NB4 (cell line): ENCODE data around the gene VWCE.
"Not testable (repeated sequence)": the region's sequence is repeated elsewhere in the genome, so short reads cannot be mapped to it uniquely, and the experiment has no call there.

Source experiments
- DNase-seq: peaks from one replicate; pipeline ENCODE4 v3.0.0; 2010; ENCODE audit warnings: low read depth
- H3K4me3 ChIP-seq: one replicate; pipeline ENCODE4 v1.5.1; 2011; ENCODE audit warnings: mild to moderate bottlenecking, low read depth, low read length, moderate library complexity

The VWCE gene

DNA sequence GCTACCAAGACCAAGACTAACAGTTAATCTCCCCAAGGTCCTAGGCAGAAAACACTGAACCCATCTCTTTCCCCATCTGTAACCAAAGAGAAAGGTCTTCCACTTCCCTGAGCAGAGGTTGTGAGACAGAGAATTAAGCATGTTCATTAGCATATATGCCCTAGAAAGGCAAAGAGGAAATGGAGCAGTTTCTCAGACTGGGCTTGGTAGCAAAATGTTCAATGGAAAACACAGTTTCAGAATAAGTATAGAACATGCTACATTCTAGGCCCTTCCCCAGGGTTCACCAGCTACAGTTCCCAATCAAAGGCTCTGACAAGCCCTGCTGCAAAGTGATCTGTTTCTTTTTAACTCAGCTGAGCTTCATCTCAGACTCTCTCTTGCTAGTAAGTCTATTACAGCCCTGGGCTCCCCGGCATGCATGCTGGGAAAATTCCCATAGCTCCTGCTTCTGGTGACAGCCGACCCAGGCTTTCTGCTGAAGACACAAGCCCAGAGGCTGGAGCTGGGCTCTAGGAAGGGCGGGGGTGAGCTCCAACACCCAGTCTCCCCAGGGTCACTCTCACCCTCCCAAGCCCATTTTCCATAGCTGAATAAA is 62.5 kb downstream of the VWCE start:
- not testable (repeated sequence) for DNase-seq

DNA sequence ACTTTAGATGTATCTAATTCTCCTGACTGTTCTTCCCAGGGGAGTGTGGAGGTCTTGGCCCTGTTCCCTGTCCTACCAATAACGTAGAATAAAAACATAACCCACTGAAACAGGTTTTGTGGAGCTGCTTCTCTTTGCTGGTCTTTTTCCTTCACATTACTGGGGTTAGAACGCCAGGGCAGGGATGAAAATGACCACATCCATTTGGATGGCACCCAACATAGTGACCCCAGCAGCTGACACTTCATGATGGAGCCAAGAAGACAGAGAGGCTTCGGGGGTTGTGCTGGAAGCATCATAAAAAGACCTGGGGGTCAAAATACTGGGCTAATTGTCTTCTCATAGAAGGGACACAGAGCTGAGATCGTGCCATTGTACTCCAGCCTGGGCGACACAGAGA is 63.5 kb downstream of the VWCE start:
- not testable (repeated sequence) for H3K4me3 ChIP-seq, DNase-seq

More for the DNA sequence above, 62.5 kb downstream of the VWCE start:
- H3K4me3 ChIP-seq, result not testable (repeated sequence)

DNA sequence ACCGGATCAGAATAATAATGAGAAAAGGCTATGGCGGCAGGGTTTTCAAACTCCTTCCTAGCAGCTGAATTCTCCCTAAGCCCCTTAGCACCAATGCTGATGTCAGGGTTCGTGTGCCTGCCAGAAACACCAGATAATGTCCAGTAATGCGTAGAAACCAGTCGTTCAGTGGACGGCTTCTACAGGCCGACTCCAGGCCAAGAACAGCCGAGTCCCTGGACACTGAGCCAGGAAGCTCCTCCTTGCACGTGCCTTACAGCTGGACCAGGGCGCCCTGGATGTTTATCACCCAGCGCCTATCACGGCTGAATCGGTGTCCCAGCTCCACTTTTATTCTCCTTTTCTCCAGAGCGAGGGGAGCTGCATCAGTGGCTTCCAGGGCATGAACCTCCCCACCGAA is 64.1 kb downstream of the VWCE start:
- not testable (repeated sequence) for DNase-seq, H3K4me3 ChIP-seq

DNA sequence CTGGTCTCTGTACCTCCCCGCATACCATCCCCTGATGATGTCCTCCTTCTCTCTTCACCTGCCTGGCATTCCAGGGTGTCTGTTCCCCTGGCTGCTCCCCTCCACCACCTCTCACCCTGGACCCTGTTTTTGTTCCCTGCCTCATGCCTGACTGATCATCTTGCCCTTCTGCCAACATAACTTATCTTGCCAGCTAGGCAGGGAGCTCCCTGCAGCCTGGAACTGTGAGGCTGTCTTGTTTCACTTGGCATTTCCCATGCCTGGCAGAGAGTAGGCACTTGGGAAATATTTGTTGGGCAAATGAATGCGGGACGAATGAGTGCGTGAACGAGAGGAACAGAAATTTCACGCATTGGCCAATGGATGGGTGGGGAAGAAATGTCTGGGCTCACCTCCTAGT is 65.7 kb downstream of the VWCE start:
- H3K4me3 ChIP-seq, DNase-seq: not testable (repeated sequence)

DNA sequence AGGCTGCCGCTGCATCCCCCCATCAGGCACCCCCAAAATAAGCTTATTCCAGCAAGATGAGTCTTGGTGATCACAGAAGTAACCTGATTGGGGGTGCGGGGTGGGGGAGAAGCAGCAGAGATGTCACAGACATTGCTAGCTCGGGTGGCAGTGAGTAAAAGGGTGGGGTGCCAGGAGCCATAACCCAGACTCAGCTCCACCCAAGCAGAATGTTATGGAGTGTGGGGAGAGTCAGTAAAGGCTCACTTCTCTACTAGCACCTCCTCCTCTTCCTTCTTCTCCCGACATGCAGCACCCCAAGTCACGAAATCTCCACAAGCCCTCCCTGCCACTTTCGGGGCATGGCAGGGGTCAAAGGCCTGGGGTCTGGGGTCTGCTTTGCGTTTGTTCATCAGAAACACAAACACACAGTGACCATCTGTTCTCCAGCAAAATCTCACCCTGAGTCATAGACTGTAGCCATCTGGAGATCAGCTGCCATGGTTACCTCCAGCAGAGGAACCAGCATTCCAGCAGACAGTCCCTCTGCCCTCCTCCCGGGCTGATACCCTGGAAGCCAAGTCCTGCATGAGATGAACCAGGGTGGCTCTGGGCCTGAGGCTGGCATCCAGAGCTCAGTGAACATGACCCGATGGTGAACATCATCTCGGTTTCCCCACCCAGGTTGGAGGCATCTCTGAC is 68.5 kb downstream of the VWCE start:
- H3K4me3 ChIP-seq, DNase-seq: not testable (repeated sequence)

DNA sequence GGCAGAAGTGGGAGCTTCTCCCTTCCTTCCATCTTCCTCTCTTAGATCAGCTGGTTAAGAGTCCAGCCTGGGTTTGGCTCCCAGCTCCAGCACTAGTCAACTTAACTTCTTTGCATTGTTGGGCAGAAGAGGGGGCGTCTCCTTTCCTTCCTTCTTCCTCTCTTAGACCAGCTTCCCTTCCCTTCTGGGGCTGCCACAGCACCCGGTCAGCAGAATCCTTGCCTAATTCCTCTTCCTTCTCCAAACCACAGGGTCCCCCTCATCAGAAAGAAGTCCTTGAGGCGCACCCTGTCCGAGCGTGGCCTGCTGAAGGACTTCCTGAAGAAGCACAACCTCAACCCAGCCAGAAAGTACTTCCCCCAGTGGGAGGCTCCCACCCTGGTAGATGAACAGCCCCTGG is 72.4 kb downstream of the VWCE start:
- H3K4me3 ChIP-seq, DNase-seq: not testable (repeated sequence)

DNA sequence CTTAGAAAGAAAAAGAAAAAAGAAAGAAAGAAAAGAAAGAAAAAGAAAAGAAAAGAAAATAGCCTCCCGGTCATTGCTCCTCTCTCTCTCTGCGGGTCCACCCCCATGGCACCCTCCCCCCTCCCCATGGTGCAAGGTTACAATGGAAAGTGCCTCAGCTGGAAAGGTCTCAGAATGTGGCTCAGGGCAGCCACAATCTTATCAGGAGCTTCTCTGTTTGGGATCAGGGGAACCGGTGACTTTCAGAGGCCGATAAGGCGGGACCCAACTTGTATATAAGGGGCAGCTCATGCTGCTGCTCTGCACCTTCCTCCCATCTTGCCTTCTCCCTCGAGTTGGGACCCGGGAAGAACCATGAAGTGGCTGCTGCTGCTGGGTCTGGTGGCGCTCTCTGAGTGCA is 73.1 kb downstream of the VWCE start, which contains the start of gene PGA4:
Gene PGA4, plus strand, starts transcription at position 301 of the 400 bp plus-strand sequence. Its CDS starts 54 bp downstream, at position 355.
- not testable (repeated sequence) for H3K4me3 ChIP-seq

DNA sequence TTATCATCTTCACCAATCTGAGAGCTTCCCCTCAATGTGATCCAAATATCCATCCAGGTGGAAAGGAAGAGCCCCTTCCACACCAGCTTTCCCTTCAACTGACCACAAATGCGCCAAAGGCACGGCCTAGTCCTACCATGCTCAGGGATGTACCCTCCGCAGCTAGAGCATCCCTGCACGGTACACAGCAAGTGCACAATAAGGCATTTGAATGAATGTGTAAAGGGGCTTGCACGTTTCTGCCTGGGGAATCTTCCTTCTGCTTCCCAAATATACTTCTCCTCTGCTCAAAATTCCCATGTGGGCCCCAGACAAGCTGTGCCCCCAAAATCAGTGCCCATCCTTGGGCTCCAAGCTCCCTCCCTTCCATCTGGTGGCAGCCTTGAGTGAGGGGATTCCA is 76.1 kb downstream of the VWCE start:
- H3K4me3 ChIP-seq, DNase-seq: not testable (repeated sequence)

More for the DNA sequence above, 73.1 kb downstream of the VWCE start, which contains the start of gene PGA4:
- DNase-seq, result not testable (repeated sequence)

DNA sequence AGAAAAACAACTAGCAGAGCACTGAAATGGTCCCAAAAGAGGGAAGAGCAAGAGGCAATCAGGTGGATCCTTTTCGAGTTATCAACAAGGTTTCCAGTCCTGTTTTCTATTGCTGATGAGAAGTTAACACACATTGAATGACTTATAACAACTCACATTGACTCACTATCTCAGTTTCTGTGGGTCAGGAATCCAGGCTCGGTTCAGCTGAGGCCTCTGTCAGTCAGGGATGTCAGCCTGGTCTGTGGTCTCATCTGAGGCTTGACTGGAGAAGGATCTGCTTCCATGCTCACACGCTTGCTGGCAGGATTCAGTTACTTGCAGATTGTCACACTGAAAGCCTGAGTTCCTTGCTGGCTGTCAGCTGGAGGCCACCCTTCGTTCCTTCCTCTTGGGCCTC is 76.8 kb downstream of the VWCE start:
- DNase-seq, H3K4me3 ChIP-seq: not testable (repeated sequence)

DNA sequence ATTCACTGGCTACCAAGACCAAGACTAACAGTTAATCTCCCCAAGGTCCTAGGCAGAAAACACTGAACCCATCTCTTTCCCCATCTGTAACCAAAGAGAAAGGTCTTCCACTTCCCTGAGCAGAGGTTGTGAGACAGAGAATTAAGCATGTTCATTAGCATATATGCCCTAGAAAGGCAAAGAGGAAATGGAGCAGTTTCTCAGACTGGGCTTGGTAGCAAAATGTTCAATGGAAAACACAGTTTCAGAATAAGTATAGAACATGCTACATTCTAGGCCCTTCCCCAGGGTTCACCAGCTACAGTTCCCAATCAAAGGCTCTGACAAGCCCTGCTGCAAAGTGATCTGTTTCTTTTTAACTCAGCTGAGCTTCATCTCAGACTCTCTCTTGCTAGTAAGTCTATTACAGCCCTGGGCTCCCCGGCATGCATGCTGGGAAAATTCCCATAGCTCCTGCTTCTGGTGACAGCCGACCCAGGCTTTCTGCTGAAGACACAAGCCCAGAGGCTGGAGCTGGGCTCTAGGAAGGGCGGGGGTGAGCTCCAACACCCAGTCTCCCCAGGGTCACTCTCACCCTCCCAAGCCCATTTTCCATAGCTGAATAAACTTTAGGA is 81.3 kb downstream of the VWCE start:
- H3K4me3 ChIP-seq, DNase-seq: not testable (repeated sequence)

DNA sequence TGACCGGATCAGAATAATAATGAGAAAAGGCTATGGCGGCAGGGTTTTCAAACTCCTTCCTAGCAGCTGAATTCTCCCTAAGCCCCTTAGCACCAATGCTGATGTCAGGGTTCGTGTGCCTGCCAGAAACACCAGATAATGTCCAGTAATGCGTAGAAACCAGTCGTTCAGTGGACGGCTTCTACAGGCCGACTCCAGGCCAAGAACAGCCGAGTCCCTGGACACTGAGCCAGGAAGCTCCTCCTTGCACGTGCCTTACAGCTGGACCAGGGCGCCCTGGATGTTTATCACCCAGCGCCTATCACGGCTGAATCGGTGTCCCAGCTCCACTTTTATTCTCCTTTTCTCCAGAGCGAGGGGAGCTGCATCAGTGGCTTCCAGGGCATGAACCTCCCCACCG is 82.9 kb downstream of the VWCE start:
- H3K4me3 ChIP-seq, result not testable (repeated sequence)

DNA sequence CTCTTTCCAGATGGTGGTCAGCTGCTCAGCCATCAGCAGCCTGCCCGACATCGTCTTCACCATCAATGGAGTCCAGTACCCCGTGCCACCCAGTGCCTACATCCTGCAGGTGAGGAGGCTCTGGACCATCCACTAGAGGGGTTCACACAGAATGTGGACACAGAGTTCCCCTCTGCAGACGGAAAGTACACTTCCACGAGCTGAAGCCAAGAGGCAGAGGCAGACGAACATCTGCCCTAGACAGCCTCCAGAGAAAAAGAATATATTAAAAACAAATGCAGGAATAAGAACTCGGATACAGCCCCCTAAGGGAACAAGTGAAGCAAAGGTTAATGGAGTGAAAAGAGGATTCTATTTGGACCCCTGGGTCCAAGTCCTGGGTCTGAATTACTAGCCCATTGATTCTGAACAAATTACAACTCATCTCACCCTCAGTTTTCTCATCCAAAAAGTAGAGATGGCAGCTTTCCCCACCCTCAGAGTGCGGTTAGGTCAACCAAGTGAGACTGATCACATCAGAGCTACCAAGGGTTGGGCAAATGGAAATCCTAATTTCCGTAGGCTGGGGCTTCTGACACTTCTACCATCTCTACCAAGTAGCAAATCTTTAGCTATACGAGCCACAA is 83.7 kb downstream of the VWCE start:
- H3K4me3 ChIP-seq, DNase-seq: not testable (repeated sequence)

More for the DNA sequence above, 82.9 kb downstream of the VWCE start:
- not testable (repeated sequence) for DNase-seq

DNA sequence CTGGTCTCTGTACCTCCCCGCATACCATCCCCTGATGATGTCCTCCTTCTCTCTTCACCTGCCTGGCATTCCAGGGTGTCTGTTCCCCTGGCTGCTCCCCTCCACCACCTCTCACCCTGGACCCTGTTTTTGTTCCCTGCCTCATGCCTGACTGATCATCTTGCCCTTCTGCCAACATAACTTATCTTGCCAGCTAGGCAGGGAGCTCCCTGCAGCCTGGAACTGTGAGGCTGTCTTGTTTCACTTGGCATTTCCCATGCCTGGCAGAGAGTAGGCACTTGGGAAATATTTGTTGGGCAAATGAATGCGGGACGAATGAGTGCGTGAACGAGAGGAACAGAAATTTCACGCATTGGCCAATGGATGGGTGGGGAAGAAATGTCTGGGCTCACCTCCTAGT is 84.5 kb downstream of the VWCE start:
- not testable (repeated sequence) for H3K4me3 ChIP-seq, DNase-seq
